H9 (cell line): ENCODE measurements around the gene PBX1. TPM values are rescaled to one million over a fixed set of nuclear protein-coding genes. Genes with fewer than 3 reads are reported as not detected.

ENCODE experiments used
- DNase-seq: peaks from one replicate; pipeline ENCODE4 v3.0.0-alpha.2; 2017
- H2AFZ ChIP-seq: one replicate; pipeline ENCODE4 v1.6.1; 2013; ENCODE audit warnings: mild to moderate bottlenecking, low read length, control low read depth, moderate library complexity
- H2AK5ac ChIP-seq: 2 replicates; pipeline ENCODE4 v1.6.1; 2013; ENCODE audit warnings: low read length, control low read depth, mixed read lengths; ENCODE audit not compliant: insufficient read length
- H2BK120ac ChIP-seq: one replicate; pipeline ENCODE4 v1.6.1; 2013; ENCODE audit warnings: low read depth, mild to moderate bottlenecking, low read length, control low read depth, inconsistent platforms; ENCODE audit not compliant: poor library complexity, severe bottlenecking
- H2BK12ac ChIP-seq: 2 replicates; pipeline ENCODE4 v1.6.1; 2013; ENCODE audit warnings: low read length, control low read depth, mixed read lengths, low read depth; ENCODE audit not compliant: insufficient read length
- H2BK15ac ChIP-seq: 2 replicates; pipeline ENCODE4 v1.6.1; 2013; ENCODE audit warnings: low read depth, low read length, control low read depth
- H2BK20ac ChIP-seq: one replicate; pipeline ENCODE4 v1.6.1; 2013; ENCODE audit warnings: low read depth, mild to moderate bottlenecking, low read length, control low read depth, inconsistent platforms; ENCODE audit not compliant: poor library complexity, severe bottlenecking
- H2BK5ac ChIP-seq: 2 replicates; pipeline ENCODE4 v1.6.1; 2013; ENCODE audit warnings: low read length, control low read depth, mixed read lengths; ENCODE audit not compliant: insufficient read length
- H3K14ac ChIP-seq: 2 replicates; pipeline ENCODE4 v1.6.1; 2013; ENCODE audit warnings: low read length, control low read depth; ENCODE audit not compliant: insufficient read depth
- H3K18ac ChIP-seq: 2 replicates; pipeline ENCODE4 v1.6.1; 2013; ENCODE audit warnings: low read depth, mild to moderate bottlenecking, mixed read lengths, low read length, control low read depth; ENCODE audit not compliant: insufficient read length
- H3K23ac ChIP-seq: 2 replicates; pipeline ENCODE4 v1.6.1; 2013; ENCODE audit warnings: low read length, control low read depth, mixed read lengths, low read depth; ENCODE audit not compliant: insufficient read length
- H3K23me2 ChIP-seq: 2 replicates; pipeline ENCODE4 v1.6.1; 2013; ENCODE audit warnings: low read depth, mild to moderate bottlenecking, mixed read lengths, low read length, control low read depth; ENCODE audit not compliant: insufficient read length, poor library complexity, severe bottlenecking
- H3K27ac ChIP-seq: 2 replicates; pipeline ENCODE4 v1.5.1; 2013; ENCODE audit warnings: low read length, control low read depth, mixed read lengths, low read depth; ENCODE audit not compliant: insufficient read length
- H3K27me3 ChIP-seq: 2 replicates; pipeline ENCODE4 v1.6.1; 2013; ENCODE audit warnings: low read length, control low read depth, inconsistent platforms; ENCODE audit not compliant: insufficient read depth
- H3K4ac ChIP-seq: 2 replicates; pipeline ENCODE4 v1.6.1; 2013; ENCODE audit warnings: low read depth, mild to moderate bottlenecking, control low read depth, inconsistent platforms, low read length, moderate library complexity
- H3K4me1 ChIP-seq: 2 replicates; pipeline ENCODE4 v1.6.1; 2013; ENCODE audit warnings: low read length, control low read depth, inconsistent platforms; ENCODE audit not compliant: insufficient read depth
- H3K4me2 ChIP-seq: 2 replicates; pipeline ENCODE4 v1.6.1; 2013; ENCODE audit warnings: low read length, control low read depth, mixed read lengths; ENCODE audit not compliant: insufficient read length, insufficient read depth
- H3K56ac ChIP-seq: 2 replicates; pipeline ENCODE4 v1.6.1; 2013; ENCODE audit warnings: low read depth, mild to moderate bottlenecking, mixed read lengths, low read length, control low read depth; ENCODE audit not compliant: insufficient read length
- H3K79me1 ChIP-seq: 2 replicates; pipeline ENCODE4 v1.6.1; 2013; ENCODE audit warnings: low read depth, mild to moderate bottlenecking, moderate library complexity, low read length, control low read depth, inconsistent platforms; ENCODE audit not compliant: insufficient read depth, poor library complexity, severe bottlenecking
- H3K79me2 ChIP-seq: 2 replicates; pipeline ENCODE4 v1.6.1; 2013; ENCODE audit warnings: low read length, control low read depth, inconsistent platforms; ENCODE audit not compliant: insufficient read depth
- H3K9ac ChIP-seq: 2 replicates; pipeline ENCODE4 v1.6.1; 2013; ENCODE audit warnings: low read length, control low read depth, mixed read lengths; ENCODE audit not compliant: insufficient read length; ENCODE audit errors: extremely low read depth
- H3K9me3 ChIP-seq: one replicate; pipeline ENCODE4 v1.6.1; 2013; ENCODE audit warnings: low read depth, low read length, inconsistent platforms; ENCODE audit not compliant: control insufficient read depth
- H3T11ph ChIP-seq: one replicate; pipeline ENCODE4 v1.6.1; 2013; ENCODE audit warnings: mild to moderate bottlenecking, low read length, control low read depth, inconsistent platforms
- H4K20me1 ChIP-seq: one replicate; pipeline ENCODE4 v1.6.1; 2013; ENCODE audit not compliant: control insufficient read depth, insufficient read length, insufficient read depth
- H4K5ac ChIP-seq: 2 replicates; pipeline ENCODE4 v1.6.1; 2013; ENCODE audit warnings: low read depth, mild to moderate bottlenecking, mixed read lengths, low read length, control low read depth; ENCODE audit not compliant: insufficient read length
- H4K8ac ChIP-seq: replicated peaks from 2 replicates; pipeline ENCODE4 v1.6.1; 2013; ENCODE audit warnings: low read length, control low read depth, mixed read lengths, low read depth; ENCODE audit not compliant: insufficient read length
- H4K91ac ChIP-seq: 2 replicates; pipeline ENCODE4 v1.6.1; 2013; ENCODE audit warnings: low read depth, mild to moderate bottlenecking, moderate library complexity, mixed read lengths, low read length, control low read depth; ENCODE audit not compliant: insufficient read length
- H3K27ac Mint-ChIP-seq, 3 experiments: 2 replicates in 2 of 3; 3 replicates in 1 of 3; pipeline ENCODE4 v1.8.0; 2020 to 2021; ENCODE audit warnings: mixed read lengths in 3 of 3, mild to moderate bottlenecking in 1 of 3, moderate library complexity in 1 of 3
- H3K27me3 Mint-ChIP-seq: 2 replicates; pipeline ENCODE4 v1.8.0; 2021; ENCODE audit warnings: low read depth, mild to moderate bottlenecking, moderate library complexity, mixed read lengths
- H3K36me3 Mint-ChIP-seq, 3 experiments: 2 replicates in 2 of 3; 3 replicates in 1 of 3; pipeline ENCODE4 v1.8.0; 2020 to 2021; ENCODE audit warnings: low read depth in 3 of 3, mixed read lengths in 3 of 3; ENCODE audit not compliant: insufficient read depth in 1 of 3
- H3K4me1 Mint-ChIP-seq, 2 experiments: 2 replicates each; pipeline ENCODE4 v1.8.0; 2020; ENCODE audit warnings: mixed read lengths in 2 of 2
- H3K4me3 Mint-ChIP-seq, 2 experiments: 2 replicates in 1 of 2; 3 replicates in 1 of 2; pipeline ENCODE4 v1.8.0; 2020 to 2021; ENCODE audit warnings: mild to moderate bottlenecking in 2 of 2, mixed read lengths in 2 of 2, moderate library complexity in 1 of 2
- H3K9me3 Mint-ChIP-seq, 2 experiments: 2 replicates in 1 of 2; 3 replicates in 1 of 2; pipeline ENCODE4 v1.8.0; 2020; ENCODE audit warnings: mild to moderate bottlenecking in 2 of 2, mixed read lengths in 2 of 2, moderate library complexity in 1 of 2
- WGBS: extraction: QIAGEN DNeasy Blood & Tissue Kit; methylation state at CpG from one replicate; pipeline ENCODE4 v1.1.7; 2013; ENCODE audit warnings: missing lambda C conversion rate, low lambda C conversion rate, mixed read lengths; ENCODE audit not compliant: insufficient read length; ENCODE audit errors: extremely low coverage; 5-methylcytosine and 5-hydroxymethylcytosine counted together
- total RNA-seq: library from RNA; stranded (reverse); gene quantifications from 2 replicates; pipeline ENCODE4 v1.2.1, GENCODE V29; 2021
- TF ChIP-seq, protein P1 (sequence below): fragments of 200-600 bp; sonication (generic); conservative IDR thresholded peaks from 3 replicates; pipeline ENCODE4 v1.8.0; 2021; ENCODE audit warnings: antibody characterized with exemption, mild to moderate bottlenecking

The PBX1 gene
- total RNA-seq, 1 experiment from 2014 or later = 142 TPM

DNA sequence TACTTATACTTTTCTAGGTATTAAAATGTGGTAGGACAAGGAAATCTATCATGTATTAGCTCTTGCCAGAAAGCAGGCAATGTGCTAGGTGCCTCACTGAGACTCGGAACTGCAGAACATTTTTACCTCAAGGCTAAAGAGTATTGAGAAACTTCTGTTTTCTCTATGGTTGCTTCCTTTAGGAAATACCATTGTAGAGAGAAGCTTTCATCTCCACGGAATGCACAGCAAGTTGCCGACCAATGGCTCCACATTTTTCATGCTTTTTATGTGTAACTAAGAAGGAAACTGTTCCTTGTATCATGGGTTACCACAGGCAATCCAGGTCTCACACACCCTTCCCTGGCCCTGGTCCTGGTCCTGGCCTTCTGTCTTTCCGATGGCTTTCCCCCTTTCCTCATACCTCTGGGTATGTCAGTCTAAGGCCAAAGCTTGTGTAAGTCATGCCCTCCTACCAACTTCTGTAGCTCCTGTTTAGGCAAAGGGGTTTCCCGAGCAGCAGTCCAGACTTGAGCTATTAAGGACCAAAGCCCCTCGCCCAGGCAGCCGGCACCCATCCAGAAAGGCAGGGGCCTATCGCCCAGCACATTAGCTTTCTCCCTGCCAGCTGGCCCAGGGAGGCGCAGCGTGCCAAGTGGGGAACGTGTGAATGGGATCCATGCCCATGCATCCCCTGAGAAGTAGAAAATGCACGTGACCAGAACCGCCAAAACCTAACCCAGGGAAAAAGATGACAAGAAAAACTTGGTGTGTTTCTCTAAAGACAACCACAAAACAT, 225.0 kb downstream of the PBX1 start:
- Histone ChIP-seq H3K4me1 (peaks cover 4% of the 10 kb centered on the region; the same call in 1 of the 2 replicates), H2BK12ac (no peak overlapping the region), H3T11ph (no peak overlapping the region), H3K79me2 (no peaks in the 10 kb centered on the region; the same call in 1 of the 2 replicates), H4K20me1 (no peaks in the 10 kb centered on the region), H2BK5ac (no peak overlapping the region), H3K9me3 (no peaks in the 10 kb centered on the region), H4K91ac (no peak overlapping the region), H3K23me2 (no peaks in the 10 kb centered on the region), H2AFZ (no peak overlapping the region), H3K56ac (no peak overlapping the region), H3K27me3 (no peaks in the 10 kb centered on the region), H4K8ac (no peak overlapping the region), H3K79me1 (no peaks in the 10 kb centered on the region), H3K9ac (no peak overlapping the region), H3K4me2 (no peak overlapping the region), H3K14ac (no peak overlapping the region), H3K27ac (no peak overlapping the region), H2AK5ac (no peak overlapping the region), H2BK15ac (no peak overlapping the region), H3K18ac (no peak overlapping the region), H2BK120ac (no peak overlapping the region), H2BK20ac (no peak overlapping the region), H3K23ac (no peak overlapping the region), H4K5ac (no peak overlapping the region), H3K4ac (no peak overlapping the region)
- whole genome bisulfite sequencing = no CpG with 5 or more reads among the region's 13 CpGs
- Mint-ChIP-seq H3K9me3 (no peaks in the 10 kb centered on the region), H3K27me3 (no peaks in the 10 kb centered on the region), H3K4me1 (peaks cover 67 to 69% of the 10 kb centered on the region in 2 experiments), H3K4me3 (no peak overlapping the region), H3K36me3 (peaks cover 3 to 6% (median 5%) of the 10 kb centered on the region in 3 experiments; a peak in 3 of 7 replicates), H3K27ac (peak overlapping the region in 2 of 3 experiments; percentile 14 to 26; a peak in 2 of 7 replicates)
- no peak for DNase-seq
- TF ChIP-seq, protein P1, sequence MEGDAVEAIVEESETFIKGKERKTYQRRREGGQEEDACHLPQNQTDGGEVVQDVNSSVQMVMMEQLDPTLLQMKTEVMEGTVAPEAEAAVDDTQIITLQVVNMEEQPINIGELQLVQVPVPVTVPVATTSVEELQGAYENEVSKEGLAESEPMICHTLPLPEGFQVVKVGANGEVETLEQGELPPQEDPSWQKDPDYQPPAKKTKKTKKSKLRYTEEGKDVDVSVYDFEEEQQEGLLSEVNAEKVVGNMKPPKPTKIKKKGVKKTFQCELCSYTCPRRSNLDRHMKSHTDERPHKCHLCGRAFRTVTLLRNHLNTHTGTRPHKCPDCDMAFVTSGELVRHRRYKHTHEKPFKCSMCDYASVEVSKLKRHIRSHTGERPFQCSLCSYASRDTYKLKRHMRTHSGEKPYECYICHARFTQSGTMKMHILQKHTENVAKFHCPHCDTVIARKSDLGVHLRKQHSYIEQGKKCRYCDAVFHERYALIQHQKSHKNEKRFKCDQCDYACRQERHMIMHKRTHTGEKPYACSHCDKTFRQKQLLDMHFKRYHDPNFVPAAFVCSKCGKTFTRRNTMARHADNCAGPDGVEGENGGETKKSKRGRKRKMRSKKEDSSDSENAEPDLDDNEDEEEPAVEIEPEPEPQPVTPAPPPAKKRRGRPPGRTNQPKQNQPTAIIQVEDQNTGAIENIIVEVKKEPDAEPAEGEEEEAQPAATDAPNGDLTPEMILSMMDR = no peak
